ENCODE measurements around the gene APOOL.
A peak's percentile ranks its signal among the peaks of the same experiment; 100 is the strongest.
"Not testable (repeated sequence)": the region's sequence is repeated elsewhere in the genome, so short reads cannot be mapped to it uniquely, and the experiment has no call there.

Gene APOOL

GRCh38 chrX:85003655-85004244 is at the start of gene APOOL:
TSS of gene APOOL (plus strand) at chrX:85003877. CDS start at chrX:85003913, 36 bp downstream.
- TF ChIP-seq CTCF (IDR thresholded peaks at IDR 0.05; ENCODE audit: control insufficient read depth, extremely low read depth, insufficient read depth) = no peak
- DNase-seq (ENCODE audit: low read depth) = peak; percentile 76
- H3K4me3 ChIP-seq (ENCODE audit: low read depth, low read length) = peak within 1 kb of the TSS; percentile 85

GRCh38 chrX:84956304-84956703 is 47.4 kb upstream of the APOOL start:
- no peak overlapping the region for H3K4me3 ChIP-seq (ENCODE audit: low read depth, low read length)
- no peak for DNase-seq (ENCODE audit: low read depth)
- TF ChIP-seq CTCF (IDR thresholded peaks at IDR 0.05; ENCODE audit: control insufficient read depth, extremely low read depth, insufficient read depth) = no peak

GRCh38 chrX:84974803-84975202 is 28.9 kb upstream of the APOOL start:
- TF ChIP-seq CTCF (IDR thresholded peaks at IDR 0.05; ENCODE audit: control insufficient read depth, extremely low read depth, insufficient read depth) = no peak
- no peak for DNase-seq (ENCODE audit: low read depth)
- no peak overlapping the region for H3K4me3 ChIP-seq (ENCODE audit: low read depth, low read length)

- not testable (repeated sequence) for DNase-seq (ENCODE audit: low read depth); H3K4me3 ChIP-seq (ENCODE audit: low read depth, low read length)
These were observed 11.9 kb upstream of the APOOL start for GRCh38 chrX:84991739-84992138.

GRCh38 chrX:84993150-84993549 is 10.5 kb upstream of the APOOL start:
- no peak for TF ChIP-seq CTCF (IDR thresholded peaks at IDR 0.05; ENCODE audit: control insufficient read depth, extremely low read depth, insufficient read depth)
- H3K4me3 ChIP-seq (ENCODE audit: low read depth, low read length) = no peak overlapping the region
- DNase-seq (ENCODE audit: low read depth) = no peak

- H3K4me3 ChIP-seq (ENCODE audit: low read depth, low read length) = no peak overlapping the region
- no peak for TF ChIP-seq CTCF (IDR thresholded peaks at IDR 0.05; ENCODE audit: control insufficient read depth, extremely low read depth, insufficient read depth)
- DNase-seq (ENCODE audit: low read depth) = no peak
These were observed 2.3 kb upstream of the APOOL start for GRCh38 chrX:85001344-85001743.

GRCh38 chrX:85004255-85004654 is 578 bp downstream of the APOOL start:
- H3K4me3 ChIP-seq (ENCODE audit: low read depth, low read length) = peak overlapping the region; percentile 85
- TF ChIP-seq CTCF (IDR thresholded peaks at IDR 0.05; ENCODE audit: control insufficient read depth, extremely low read depth, insufficient read depth) = no peak
- no peak for DNase-seq (ENCODE audit: low read depth)
